Measurements from ENCODE around the gene GDE1. TPM values are rescaled to one million over a fixed set of nuclear protein-coding genes. Genes with fewer than 3 reads are reported as not detected.

The GDE1 gene
- total and polyA plus RNA-seq, 2 experiments from 2014 or later: 77.6 to 99.9 TPM

DNA sequence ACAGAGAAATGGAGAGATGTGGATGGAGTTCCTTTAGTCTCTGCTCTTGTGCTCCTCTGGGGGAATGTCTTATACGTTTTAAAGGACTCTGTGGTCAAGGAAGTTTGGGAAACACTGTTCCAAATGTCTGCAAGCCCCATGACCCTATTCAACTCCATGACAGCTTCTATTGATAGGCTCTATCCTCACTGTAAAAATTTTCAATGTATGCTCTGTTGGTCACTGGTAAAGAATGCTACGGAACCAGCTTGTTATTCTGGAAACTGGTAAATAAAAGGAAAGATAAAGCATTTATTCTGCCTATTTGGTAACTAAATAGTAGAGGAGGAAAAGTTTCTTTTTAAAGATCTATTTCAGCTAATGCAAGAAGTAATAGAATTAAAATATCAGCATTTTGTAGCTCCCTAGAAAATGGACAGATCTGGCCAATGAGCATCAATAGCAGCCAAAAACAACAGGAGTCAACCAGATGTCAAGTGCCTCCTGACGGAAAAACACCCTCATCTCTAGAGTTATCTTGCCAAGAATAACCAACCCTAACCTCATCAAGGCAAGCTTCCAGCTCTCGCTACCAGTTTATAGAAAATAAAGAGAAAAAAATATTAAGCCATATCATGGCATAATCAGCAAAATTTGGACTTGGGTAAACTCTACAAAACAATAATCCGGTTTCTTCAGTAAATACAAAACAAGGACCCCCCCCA lies 16.1 kb downstream of the GDE1 start:
- TF ChIP-seq, protein P1, sequence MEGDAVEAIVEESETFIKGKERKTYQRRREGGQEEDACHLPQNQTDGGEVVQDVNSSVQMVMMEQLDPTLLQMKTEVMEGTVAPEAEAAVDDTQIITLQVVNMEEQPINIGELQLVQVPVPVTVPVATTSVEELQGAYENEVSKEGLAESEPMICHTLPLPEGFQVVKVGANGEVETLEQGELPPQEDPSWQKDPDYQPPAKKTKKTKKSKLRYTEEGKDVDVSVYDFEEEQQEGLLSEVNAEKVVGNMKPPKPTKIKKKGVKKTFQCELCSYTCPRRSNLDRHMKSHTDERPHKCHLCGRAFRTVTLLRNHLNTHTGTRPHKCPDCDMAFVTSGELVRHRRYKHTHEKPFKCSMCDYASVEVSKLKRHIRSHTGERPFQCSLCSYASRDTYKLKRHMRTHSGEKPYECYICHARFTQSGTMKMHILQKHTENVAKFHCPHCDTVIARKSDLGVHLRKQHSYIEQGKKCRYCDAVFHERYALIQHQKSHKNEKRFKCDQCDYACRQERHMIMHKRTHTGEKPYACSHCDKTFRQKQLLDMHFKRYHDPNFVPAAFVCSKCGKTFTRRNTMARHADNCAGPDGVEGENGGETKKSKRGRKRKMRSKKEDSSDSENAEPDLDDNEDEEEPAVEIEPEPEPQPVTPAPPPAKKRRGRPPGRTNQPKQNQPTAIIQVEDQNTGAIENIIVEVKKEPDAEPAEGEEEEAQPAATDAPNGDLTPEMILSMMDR (IDR thresholded peaks at IDR 0.05; ENCODE audit: poor library complexity): no peak
- TF ChIP-seq EZH2 (IDR thresholded peaks at IDR 0.05; ENCODE audit: borderline replicate concordance) (no peak), EZH2phosphoT487 (IDR thresholded peaks at IDR 0.05; ENCODE audit: low read depth, severe bottlenecking, unreplicated experiment) (no peak)
- H3K36me3 ChIP-seq (replicated peaks; ENCODE audit: insufficient read depth, low read depth): no peaks in the 10 kb centered on the region
- peaks cover 3% of the 10 kb centered on the region for H3K79me2 ChIP-seq
- no peak overlapping the region for H2AFZ ChIP-seq
- H3K4me2 ChIP-seq: no peak overlapping the region
- H3K9me3 ChIP-seq (ENCODE audit: low read depth): no peaks in the 10 kb centered on the region
- H3K4me1 ChIP-seq (ENCODE audit: insufficient read depth): no peaks in the 10 kb centered on the region
- no peaks in the 10 kb centered on the region for H3K27me3 ChIP-seq
- WGBS (ENCODE audit: low lambda C conversion rate, missing lambda C conversion rate): 89% methylated on average over 5 of the region's 5 CpGs
- no peaks in the 10 kb centered on the region for H4K20me1 ChIP-seq (ENCODE audit: insufficient read depth, poor library complexity, severe bottlenecking)
- H3K4me3 ChIP-seq: no peak overlapping the region
- H3K27ac ChIP-seq: no peak overlapping the region
- DNase-seq (ENCODE audit: low spot score): no peak
- no peaks in the 10 kb centered on the region for H3K9me2 ChIP-seq (replicated peaks; ENCODE audit: insufficient read depth)

DNA sequence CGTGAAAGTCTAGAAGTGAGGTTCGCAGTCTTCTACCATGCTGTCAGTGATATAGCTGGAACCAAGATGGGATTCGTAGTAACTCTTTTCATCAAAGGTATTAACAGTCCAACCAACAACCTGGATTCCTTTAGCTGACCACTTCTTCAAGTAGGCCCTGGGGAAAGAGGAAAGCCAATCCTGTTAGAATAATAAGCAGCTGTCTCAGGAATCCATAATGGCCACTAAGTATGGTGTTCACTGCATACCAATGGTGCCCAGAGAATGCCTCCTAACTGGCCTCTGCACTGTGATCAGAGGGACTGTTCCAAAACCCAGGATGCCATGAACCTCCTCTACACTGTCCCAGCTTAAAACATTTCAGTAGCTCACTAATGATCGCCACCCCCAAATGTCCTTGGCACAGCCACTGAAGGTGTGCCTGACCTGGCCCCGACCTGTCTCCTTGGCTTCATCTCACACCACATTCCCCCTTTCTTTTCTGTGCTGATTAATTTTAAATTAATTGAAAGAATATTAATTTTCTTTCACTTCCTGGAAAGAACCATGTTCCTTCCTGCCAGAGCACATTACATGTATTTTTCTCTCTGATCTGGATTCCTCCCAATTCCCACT lies 18.3 kb downstream of the GDE1 start:
- Histone ChIP-seq H3K4me3 (no peak overlapping the region), H2AFZ (no peak overlapping the region), H3K27me3 (no peaks in the 10 kb centered on the region), H3K4me1 (ENCODE audit: insufficient read depth) (no peaks in the 10 kb centered on the region), H3K79me2 (no peaks in the 10 kb centered on the region), H3K36me3 (replicated peaks; ENCODE audit: insufficient read depth, low read depth) (no peaks in the 10 kb centered on the region), H4K20me1 (ENCODE audit: insufficient read depth, poor library complexity, severe bottlenecking) (no peaks in the 10 kb centered on the region), H3K9me3 (ENCODE audit: low read depth) (no peaks in the 10 kb centered on the region), H3K9me2 (replicated peaks; ENCODE audit: insufficient read depth) (no peaks in the 10 kb centered on the region), H3K27ac (no peak overlapping the region), H3K4me2 (no peak overlapping the region)
- no peak for TF ChIP-seq EZH2phosphoT487 (IDR thresholded peaks at IDR 0.05; ENCODE audit: low read depth, severe bottlenecking, unreplicated experiment)
- no peak for TF ChIP-seq EZH2 (IDR thresholded peaks at IDR 0.05; ENCODE audit: borderline replicate concordance)
- 96% methylated on average over 5 of the region's 5 CpGs for WGBS (ENCODE audit: low lambda C conversion rate, missing lambda C conversion rate)
- no peak for DNase-seq (ENCODE audit: low spot score)

DNA sequence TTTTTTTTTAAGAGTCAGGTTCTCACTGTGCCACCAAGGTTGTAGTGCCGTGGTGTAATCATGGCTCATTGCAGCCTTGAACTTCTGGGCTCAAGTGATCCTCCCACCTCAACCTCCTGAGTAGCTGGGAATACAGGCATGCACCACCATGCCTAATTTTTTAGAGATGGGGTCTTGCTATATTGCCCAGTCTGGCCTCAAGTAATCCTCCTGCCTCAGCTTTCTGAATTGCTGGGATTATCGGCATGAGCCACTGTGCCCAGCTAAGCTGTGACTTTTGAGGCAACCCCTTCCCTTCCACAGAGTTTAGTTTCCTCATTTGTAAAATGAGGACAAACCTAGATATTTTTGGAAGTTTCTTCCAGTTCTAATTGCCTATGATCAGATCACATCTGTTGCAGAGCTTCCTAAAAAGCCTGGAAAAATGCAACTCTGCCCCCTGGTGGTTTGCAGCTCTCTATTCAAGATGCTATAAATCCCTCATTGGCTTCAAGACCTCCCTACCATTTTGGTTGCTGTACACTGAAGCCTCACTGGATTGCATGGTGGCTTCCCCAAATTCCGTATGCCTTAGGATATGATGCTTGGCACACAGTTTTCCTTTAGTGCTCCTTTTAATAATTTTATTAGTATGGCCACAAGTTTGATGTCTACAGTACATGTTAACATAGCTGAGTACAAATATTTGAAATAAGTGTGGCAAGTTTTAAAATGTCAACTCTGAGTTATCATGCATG lies 19.3 kb downstream of the GDE1 start:
- 97% methylated on average over 3 of the region's 3 CpGs for WGBS (ENCODE audit: low lambda C conversion rate, missing lambda C conversion rate)
- Histone ChIP-seq H3K4me2 (no peak overlapping the region), H3K9me2 (replicated peaks; ENCODE audit: insufficient read depth) (no peaks in the 10 kb centered on the region), H2AFZ (no peak overlapping the region), H3K27me3 (no peaks in the 10 kb centered on the region), H3K4me3 (no peak overlapping the region), H4K20me1 (ENCODE audit: insufficient read depth, poor library complexity, severe bottlenecking) (no peaks in the 10 kb centered on the region), H3K36me3 (replicated peaks; ENCODE audit: insufficient read depth, low read depth) (no peaks in the 10 kb centered on the region), H3K4me1 (ENCODE audit: insufficient read depth) (no peaks in the 10 kb centered on the region), H3K27ac (no peak overlapping the region), H3K9me3 (ENCODE audit: low read depth) (no peaks in the 10 kb centered on the region), H3K79me2 (no peaks in the 10 kb centered on the region)
- peak; percentile 84 for DNase-seq (ENCODE audit: low spot score)
- TF ChIP-seq EZH2 (IDR thresholded peaks at IDR 0.05; ENCODE audit: borderline replicate concordance): no peak
- TF ChIP-seq, protein P1 (IDR thresholded peaks at IDR 0.05; ENCODE audit: poor library complexity): peak; percentile 77

DNA sequence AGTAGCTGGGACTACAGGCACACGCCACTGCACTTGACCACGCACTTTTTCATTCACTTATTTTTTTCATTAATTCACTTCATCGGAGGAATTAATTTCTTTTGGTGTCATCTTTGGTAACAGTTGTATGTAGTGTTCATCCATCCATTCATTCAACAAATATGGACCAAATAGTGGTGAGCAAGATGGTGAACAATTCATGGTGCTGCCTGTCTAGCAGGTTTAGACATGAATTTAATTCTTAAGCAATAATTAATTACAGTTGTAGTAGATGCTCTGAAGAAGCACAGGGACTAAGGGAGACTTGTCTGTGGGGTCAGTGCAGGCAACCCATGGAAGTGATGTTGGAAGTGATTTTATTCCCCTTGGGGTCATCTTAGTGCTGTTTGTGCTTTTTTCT lies 22.4 kb downstream of the GDE1 start:
- Histone ChIP-seq H3K9me2 (replicated peaks; ENCODE audit: insufficient read depth) (no peaks in the 10 kb centered on the region), H3K36me3 (replicated peaks; ENCODE audit: insufficient read depth, low read depth) (no peaks in the 10 kb centered on the region), H3K4me2 (no peak overlapping the region), H3K79me2 (no peaks in the 10 kb centered on the region), H3K27ac (no peak overlapping the region), H3K4me1 (ENCODE audit: insufficient read depth) (no peaks in the 10 kb centered on the region), H3K27me3 (no peaks in the 10 kb centered on the region), H4K20me1 (ENCODE audit: insufficient read depth, poor library complexity, severe bottlenecking) (no peaks in the 10 kb centered on the region), H2AFZ (no peak overlapping the region), H3K9me3 (ENCODE audit: low read depth) (no peaks in the 10 kb centered on the region), H3K4me3 (no peak overlapping the region)
- 81% methylated on average over 3 of the region's 3 CpGs for WGBS (ENCODE audit: low lambda C conversion rate, missing lambda C conversion rate)
- TF ChIP-seq EZH2phosphoT487 (IDR thresholded peaks at IDR 0.05; ENCODE audit: low read depth, severe bottlenecking, unreplicated experiment): no peak
- TF ChIP-seq, protein P1 (IDR thresholded peaks at IDR 0.05; ENCODE audit: poor library complexity): no peak
- TF ChIP-seq EZH2 (IDR thresholded peaks at IDR 0.05; ENCODE audit: borderline replicate concordance): no peak
- DNase-seq (ENCODE audit: low spot score): no peak
